ENCODE data around the gene TMEM72. TPM values are rescaled to one million over a fixed set of nuclear protein-coding genes. Genes with fewer than 3 reads are reported as not detected.
A peak's percentile ranks its signal among the peaks of the same experiment; 100 is the strongest.

The TMEM72 gene
- total and polyA plus RNA-seq, 2 of the 13 experiments (the other 11 are each of a cell fraction or from before 2014, with no cell fraction given): 0.04 TPM; not detected in 1

DNA sequence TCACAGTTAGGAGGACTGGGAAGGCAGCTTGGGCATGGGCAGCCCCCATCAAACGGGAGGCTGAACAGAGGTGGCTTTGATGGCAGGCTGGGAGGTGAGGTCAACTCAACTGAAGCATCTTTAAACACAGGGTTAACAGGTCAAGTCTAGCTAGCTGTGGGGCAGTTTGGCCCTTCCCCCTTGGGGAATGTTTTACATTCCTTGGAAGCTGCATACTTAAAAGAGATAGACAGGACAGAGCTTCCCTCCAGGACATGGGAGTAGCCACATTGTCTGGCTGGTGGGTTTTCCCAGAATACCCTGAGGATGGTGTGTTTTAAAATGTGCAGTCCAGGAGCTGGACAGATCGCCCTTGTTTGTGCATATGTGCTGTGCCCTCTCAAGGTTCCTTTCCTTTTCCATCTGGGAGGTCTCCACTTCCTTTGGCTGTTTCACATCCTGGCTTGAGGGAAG lies 41.7 kb downstream of the TMEM72 start (continued):
- TF ChIP-seq, protein P1, sequence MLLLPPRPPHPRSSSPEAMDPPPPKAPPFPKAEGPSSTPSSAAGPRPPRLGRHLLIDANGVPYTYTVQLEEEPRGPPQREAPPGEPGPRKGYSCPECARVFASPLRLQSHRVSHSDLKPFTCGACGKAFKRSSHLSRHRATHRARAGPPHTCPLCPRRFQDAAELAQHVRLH (CRISPR knock-in tag; IDR thresholded peaks at IDR 0.05; ENCODE audit: borderline replicate concordance, low read depth): peak; percentile 51; the same call in 1 of the 2 replicates
- TF ChIP-seq RXRB (CRISPR knock-in tag; IDR thresholded peaks at IDR 0.05; ENCODE audit: borderline replicate concordance) (peak; percentile 67), ZMYM3 (CRISPR knock-in tag; IDR thresholded peaks at IDR 0.05) (no peak), HCFC1 (IDR thresholded peaks at IDR 0.05; ENCODE audit: low read depth, low read length) (no peak), FOXA1 (IDR thresholded peaks at IDR 0.05) (no peak), FOXA1 (CRISPR knock-in tag; IDR thresholded peaks at IDR 0.05) (peak; percentile 30; the same call in 1 of the 2 replicates), NR2F1 (CRISPR knock-in tag; IDR thresholded peaks at IDR 0.05) (peak; percentile 57 to 77; a peak in 3 of 4 replicates), ZMYM2 (CRISPR knock-in tag; IDR thresholded peaks at IDR 0.05) (no peak), KLF16 (CRISPR knock-in tag; IDR thresholded peaks at IDR 0.05) (0 out of 4 replicates have a peak, but pooled peaks of 1 of the 2 experiments have one; percentile 17), SPEN (CRISPR knock-in tag; IDR thresholded peaks at IDR 0.05; ENCODE audit: low read depth) (no peak), ZMYM4 (CRISPR knock-in tag; IDR thresholded peaks at IDR 0.05) (no peak), CEBPB (IDR thresholded peaks at IDR 0.05; ENCODE audit: borderline replicate concordance, low read depth, low read length) (no peak), PCBP2 (optimal IDR thresholded peaks at IDR 0.05; ENCODE audit: low read depth, low read length, poor library complexity, severe bottlenecking) (no peak), TOPORS (CRISPR knock-in tag; IDR thresholded peaks at IDR 0.05) (no peak), GPN1 (CRISPR knock-in tag; IDR thresholded peaks at IDR 0.05; ENCODE audit: borderline replicate concordance) (no peak), ZNF335 (CRISPR knock-in tag; IDR thresholded peaks at IDR 0.05) (no peak), KDM6A (CRISPR knock-in tag; IDR thresholded peaks at IDR 0.05; ENCODE audit: low read depth) (no peak), TCF7 (IDR thresholded peaks at IDR 0.05; ENCODE audit: low read depth) (peak; percentile 38), ZNF143 (CRISPR knock-in tag; IDR thresholded peaks at IDR 0.05) (peak; percentile 57; the same call in 1 of the 2 replicates), ZMAT3 (CRISPR knock-in tag; conservative IDR thresholded peaks at IDR 0.05) (no peak)
- TF ChIP-seq, protein P2, sequence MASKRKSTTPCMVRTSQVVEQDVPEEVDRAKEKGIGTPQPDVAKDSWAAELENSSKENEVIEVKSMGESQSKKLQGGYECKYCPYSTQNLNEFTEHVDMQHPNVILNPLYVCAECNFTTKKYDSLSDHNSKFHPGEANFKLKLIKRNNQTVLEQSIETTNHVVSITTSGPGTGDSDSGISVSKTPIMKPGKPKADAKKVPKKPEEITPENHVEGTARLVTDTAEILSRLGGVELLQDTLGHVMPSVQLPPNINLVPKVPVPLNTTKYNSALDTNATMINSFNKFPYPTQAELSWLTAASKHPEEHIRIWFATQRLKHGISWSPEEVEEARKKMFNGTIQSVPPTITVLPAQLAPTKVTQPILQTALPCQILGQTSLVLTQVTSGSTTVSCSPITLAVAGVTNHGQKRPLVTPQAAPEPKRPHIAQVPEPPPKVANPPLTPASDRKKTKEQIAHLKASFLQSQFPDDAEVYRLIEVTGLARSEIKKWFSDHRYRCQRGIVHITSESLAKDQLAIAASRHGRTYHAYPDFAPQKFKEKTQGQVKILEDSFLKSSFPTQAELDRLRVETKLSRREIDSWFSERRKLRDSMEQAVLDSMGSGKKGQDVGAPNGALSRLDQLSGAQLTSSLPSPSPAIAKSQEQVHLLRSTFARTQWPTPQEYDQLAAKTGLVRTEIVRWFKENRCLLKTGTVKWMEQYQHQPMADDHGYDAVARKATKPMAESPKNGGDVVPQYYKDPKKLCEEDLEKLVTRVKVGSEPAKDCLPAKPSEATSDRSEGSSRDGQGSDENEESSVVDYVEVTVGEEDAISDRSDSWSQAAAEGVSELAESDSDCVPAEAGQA (IDR thresholded peaks at IDR 0.05; ENCODE audit: low read depth): no peak
- TF ChIP-seq, protein P2 (CRISPR knock-in tag; IDR thresholded peaks at IDR 0.05; ENCODE audit: borderline replicate concordance): no peak
- TF ChIP-seq, protein P3, sequence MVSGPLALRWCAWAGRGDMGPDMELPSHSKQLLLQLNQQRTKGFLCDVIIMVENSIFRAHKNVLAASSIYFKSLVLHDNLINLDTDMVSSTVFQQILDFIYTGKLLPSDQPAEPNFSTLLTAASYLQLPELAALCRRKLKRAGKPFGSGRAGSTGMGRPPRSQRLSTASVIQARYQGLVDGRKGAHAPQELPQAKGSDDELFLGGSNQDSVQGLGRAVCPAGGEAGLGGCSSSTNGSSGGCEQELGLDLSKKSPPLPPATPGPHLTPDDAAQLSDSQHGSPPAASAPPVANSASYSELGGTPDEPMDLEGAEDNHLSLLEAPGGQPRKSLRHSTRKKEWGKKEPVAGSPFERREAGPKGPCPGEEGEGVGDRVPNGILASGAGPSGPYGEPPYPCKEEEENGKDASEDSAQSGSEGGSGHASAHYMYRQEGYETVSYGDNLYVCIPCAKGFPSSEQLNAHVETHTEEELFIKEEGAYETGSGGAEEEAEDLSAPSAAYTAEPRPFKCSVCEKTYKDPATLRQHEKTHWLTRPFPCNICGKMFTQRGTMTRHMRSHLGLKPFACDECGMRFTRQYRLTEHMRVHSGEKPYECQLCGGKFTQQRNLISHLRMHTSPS (CRISPR knock-in tag; IDR thresholded peaks at IDR 0.05; ENCODE audit: low read depth): no peak
- TF ChIP-seq, protein P4, sequence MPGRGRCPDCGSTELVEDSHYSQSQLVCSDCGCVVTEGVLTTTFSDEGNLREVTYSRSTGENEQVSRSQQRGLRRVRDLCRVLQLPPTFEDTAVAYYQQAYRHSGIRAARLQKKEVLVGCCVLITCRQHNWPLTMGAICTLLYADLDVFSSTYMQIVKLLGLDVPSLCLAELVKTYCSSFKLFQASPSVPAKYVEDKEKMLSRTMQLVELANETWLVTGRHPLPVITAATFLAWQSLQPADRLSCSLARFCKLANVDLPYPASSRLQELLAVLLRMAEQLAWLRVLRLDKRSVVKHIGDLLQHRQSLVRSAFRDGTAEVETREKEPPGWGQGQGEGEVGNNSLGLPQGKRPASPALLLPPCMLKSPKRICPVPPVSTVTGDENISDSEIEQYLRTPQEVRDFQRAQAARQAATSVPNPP (CRISPR knock-in tag; IDR thresholded peaks at IDR 0.05): no peak
